ENCODE measurements around the gene DLG4.

The DLG4 gene

GRCh38 chr17:7217113-7217987, 2.3 kb downstream of the DLG4 start:
- DNase-seq (ENCODE audit: low spot score) = no peak
- Histone ChIP-seq H3K4ac (ENCODE audit: low read length) (no peak overlapping the region), H3K27ac (replicated peaks; ENCODE audit: low read length) (peak overlapping the region; percentile 80)

GRCh38 chr17:7216242-7217112, 3.2 kb downstream of the DLG4 start:
- no peaks in the 10 kb centered on the region for H3K27me3 ChIP-seq (ENCODE audit: control insufficient read depth in 3 of 3, insufficient read depth in 3 of 3, low read depth in 1 of 3, low read length in 3 of 3)
- no peak overlapping the region for H4K8ac ChIP-seq (ENCODE audit: low read depth, low read length)
- peak overlapping the region; percentile 53 for H2AK5ac ChIP-seq (ENCODE audit: low read depth, low read length)
- peak overlapping the region; percentile 80 for H3K27ac ChIP-seq (replicated peaks; ENCODE audit: low read length)
- H3K9ac ChIP-seq (ENCODE audit: low read depth, low read length, poor library complexity) = peak overlapping the region; percentile 74
- H2BK12ac ChIP-seq (ENCODE audit: low read length) = no peak overlapping the region
- no peak overlapping the region for H3K4ac ChIP-seq (ENCODE audit: low read length)
- no peak overlapping the region for H2BK120ac ChIP-seq (ENCODE audit: low read depth, low read length)
- no peaks in the 10 kb centered on the region for H3K9me3 ChIP-seq (replicated peaks in 1 of 2; ENCODE audit: control insufficient read depth in 2 of 2, insufficient read depth in 1 of 2, low read depth in 1 of 2, low read length in 2 of 2)
- no peak overlapping the region for H2BK15ac ChIP-seq (ENCODE audit: low read length)
- H3K4me2 ChIP-seq (ENCODE audit: insufficient read depth, low read length, poor library complexity, severe bottlenecking) = peak overlapping the region; percentile 74
- H4K91ac ChIP-seq (ENCODE audit: low read depth, low read length, poor library complexity) = no peak overlapping the region
- peaks cover 2 to 11% of the 10 kb centered on the region in 2 donors for H3K36me3 ChIP-seq (replicated peaks in 1 of 2; ENCODE audit: control insufficient read depth in 2 of 2, insufficient read depth in 2 of 2, low read length in 2 of 2)
- H3K14ac ChIP-seq (ENCODE audit: low read length) = no peak overlapping the region
- peak overlapping the region; percentile 15 for H2BK5ac ChIP-seq (ENCODE audit: low read length)
- no CpG with 5 or more reads among the region's 7 CpGs for WGBS, 2 donors (ENCODE audit: extremely low coverage in 2 of 2, insufficient read length in 2 of 2, insufficient replicate concordance in 1 of 2)
- peaks cover 2% of the 10 kb centered on the region for H3K79me1 ChIP-seq (ENCODE audit: low read depth, low read length)
- H3K4me1 ChIP-seq (ENCODE audit: control insufficient read depth in 2 of 2, insufficient read depth in 1 of 2, low read depth in 1 of 2, low read length in 2 of 2) = peaks cover 37 to 46% of the 10 kb centered on the region in 2 donors
- H2AFZ ChIP-seq (ENCODE audit: low read length) = no peak overlapping the region
- peak overlapping the region; percentile 46 for H3K18ac ChIP-seq (ENCODE audit: low read length)
- H3K4me3 ChIP-seq (ENCODE audit: low read length in 2 of 2) = peak overlapping the region; percentile 44 to 76
- no peak for DNase-seq (ENCODE audit: low spot score)
- H3K23ac ChIP-seq (ENCODE audit: low read depth, low read length, poor library complexity) = no peak overlapping the region

More at GRCh38 chr17:7217113-7217987, 2.3 kb downstream of the DLG4 start:
- H3K4me2 ChIP-seq (ENCODE audit: insufficient read depth, low read length, poor library complexity, severe bottlenecking) = peak overlapping the region; percentile 74
- H4K91ac ChIP-seq (ENCODE audit: low read depth, low read length, poor library complexity) = no peak overlapping the region
- H3K9ac ChIP-seq (ENCODE audit: low read depth, low read length, poor library complexity) = peak overlapping the region; percentile 74
- H2AFZ ChIP-seq (ENCODE audit: low read length) = peak overlapping the region; percentile 77
- no peak overlapping the region for H4K8ac ChIP-seq (ENCODE audit: low read depth, low read length)
- H3K18ac ChIP-seq (ENCODE audit: low read length) = peak overlapping the region; percentile 86
- H3K9me3 ChIP-seq (replicated peaks in 1 of 2; ENCODE audit: control insufficient read depth in 2 of 2, insufficient read depth in 1 of 2, low read depth in 1 of 2, low read length in 2 of 2) = no peaks in the 10 kb centered on the region
- H3K79me1 ChIP-seq (ENCODE audit: low read depth, low read length) = peaks cover 2% of the 10 kb centered on the region
- no peaks in the 10 kb centered on the region for H3K27me3 ChIP-seq (ENCODE audit: control insufficient read depth in 3 of 3, insufficient read depth in 3 of 3, low read depth in 1 of 3, low read length in 3 of 3)
- no peak overlapping the region for H2BK12ac ChIP-seq (ENCODE audit: low read length)
- H2BK5ac ChIP-seq (ENCODE audit: low read length) = peak overlapping the region; percentile 76
- H3K4me3 ChIP-seq (ENCODE audit: low read length in 2 of 2) = peak overlapping the region; percentile 44 to 76
- no peak overlapping the region for H3K14ac ChIP-seq (ENCODE audit: low read length)
- peaks cover 7 to 19% of the 10 kb centered on the region in 2 donors for H3K36me3 ChIP-seq (replicated peaks in 1 of 2; ENCODE audit: control insufficient read depth in 2 of 2, insufficient read depth in 2 of 2, low read length in 2 of 2)
- H3K23ac ChIP-seq (ENCODE audit: low read depth, low read length, poor library complexity) = no peak overlapping the region
- WGBS, 2 donors (ENCODE audit: extremely low coverage in 2 of 2, insufficient read length in 2 of 2, insufficient replicate concordance in 1 of 2) = no CpG with 5 or more reads among the region's 32 CpGs
- peaks cover 33 to 40% of the 10 kb centered on the region in 2 donors for H3K4me1 ChIP-seq (ENCODE audit: control insufficient read depth in 2 of 2, insufficient read depth in 1 of 2, low read depth in 1 of 2, low read length in 2 of 2)
- H2BK15ac ChIP-seq (ENCODE audit: low read length) = peak overlapping the region; percentile 90
- peak overlapping the region; percentile 53 for H2AK5ac ChIP-seq (ENCODE audit: low read depth, low read length)
- no peak overlapping the region for H2BK120ac ChIP-seq (ENCODE audit: low read depth, low read length)

DNA sequence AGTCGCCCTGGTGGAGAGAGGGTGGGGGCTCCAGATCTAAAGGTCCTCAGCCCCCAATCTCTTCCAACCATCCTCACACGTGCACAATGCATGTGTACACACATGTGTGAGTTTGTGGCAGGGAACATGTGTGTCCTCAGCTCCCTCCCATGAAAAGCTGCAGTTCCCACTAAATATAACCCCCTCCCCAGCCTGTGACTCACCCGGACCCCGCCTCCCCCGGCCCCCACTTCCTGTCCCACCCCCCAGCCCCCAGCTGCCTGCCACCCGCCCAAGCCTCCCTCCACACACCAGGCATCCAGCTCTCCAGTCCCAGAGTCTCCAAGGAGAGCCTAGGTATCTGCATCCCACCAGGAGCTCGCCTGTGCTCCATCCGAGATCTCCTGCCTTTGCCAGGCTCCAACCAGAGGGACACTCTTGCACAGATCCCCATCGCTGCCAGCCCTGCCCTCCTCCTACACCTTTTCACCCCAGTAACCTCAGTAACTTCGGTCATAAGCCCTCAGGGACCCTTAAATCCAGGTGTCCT, 3.9 kb downstream of the DLG4 start:
- no peak for DNase-seq (ENCODE audit: low spot score)

More for the DNA sequence above, 3.9 kb downstream of the DLG4 start:
- Histone ChIP-seq H3K9me3 (replicated peaks in 1 of 2; ENCODE audit: control insufficient read depth in 2 of 2, insufficient read depth in 1 of 2, low read depth in 1 of 2, low read length in 2 of 2) (no peaks in the 10 kb centered on the region), H2AK5ac (ENCODE audit: low read depth, low read length) (peak overlapping the region; percentile 31), H3K9ac (ENCODE audit: low read depth, low read length, poor library complexity) (no peak overlapping the region), H3K14ac (ENCODE audit: low read length) (no peak overlapping the region), H3K4ac (ENCODE audit: low read length) (no peak overlapping the region), H3K27ac (replicated peaks; ENCODE audit: low read length) (peak overlapping the region; percentile 85), H2BK12ac (ENCODE audit: low read length) (peak overlapping the region; percentile 51), H4K91ac (ENCODE audit: low read depth, low read length, poor library complexity) (no peak overlapping the region), H2BK15ac (ENCODE audit: low read length) (peak overlapping the region; percentile 5), H2BK120ac (ENCODE audit: low read depth, low read length) (peak overlapping the region; percentile 43), H2BK5ac (ENCODE audit: low read length) (peak overlapping the region; percentile 20), H3K79me1 (ENCODE audit: low read depth, low read length) (peaks cover 2% of the 10 kb centered on the region), H3K27me3 (ENCODE audit: control insufficient read depth in 3 of 3, insufficient read depth in 3 of 3, low read depth in 1 of 3, low read length in 3 of 3) (no peaks in the 10 kb centered on the region), H2AFZ (ENCODE audit: low read length) (no peak overlapping the region), H3K4me3 (ENCODE audit: low read length in 2 of 2) (peak overlapping the region; percentile 44 to 76), H4K8ac (ENCODE audit: low read depth, low read length) (no peak overlapping the region), H3K36me3 (replicated peaks in 1 of 2; ENCODE audit: control insufficient read depth in 2 of 2, insufficient read depth in 2 of 2, low read length in 2 of 2) (peaks cover 0 to 3% of the 10 kb centered on the region in 2 donors), H3K4me1 (ENCODE audit: control insufficient read depth in 2 of 2, insufficient read depth in 1 of 2, low read depth in 1 of 2, low read length in 2 of 2) (peaks cover 40 to 49% of the 10 kb centered on the region in 2 donors), H3K18ac (ENCODE audit: low read length) (peak overlapping the region; percentile 63), H3K23ac (ENCODE audit: low read depth, low read length, poor library complexity) (no peak overlapping the region), H3K4me2 (ENCODE audit: insufficient read depth, low read length, poor library complexity, severe bottlenecking) (peak overlapping the region; percentile 74)
- no CpG with 5 or more reads among the region's 10 CpGs for WGBS, 2 donors (ENCODE audit: extremely low coverage in 2 of 2, insufficient read length in 2 of 2, insufficient replicate concordance in 1 of 2)
